H9 (cell line): ENCODE results near the gene DUOX1. TPM values are rescaled to one million over a fixed set of nuclear protein-coding genes. Genes with fewer than 3 reads are reported as not detected.

Experiments used
- DNase-seq: peaks from one replicate; pipeline ENCODE4 v3.0.0-alpha.2; 2017
- H2AFZ ChIP-seq: one replicate; pipeline ENCODE4 v1.6.1; 2013; ENCODE audit warnings: mild to moderate bottlenecking, low read length, control low read depth, moderate library complexity
- H2AK5ac ChIP-seq: 2 replicates; pipeline ENCODE4 v1.6.1; 2013; ENCODE audit warnings: low read length, control low read depth, mixed read lengths; ENCODE audit not compliant: insufficient read length
- H2BK120ac ChIP-seq: one replicate; pipeline ENCODE4 v1.6.1; 2013; ENCODE audit warnings: low read depth, mild to moderate bottlenecking, low read length, control low read depth, inconsistent platforms; ENCODE audit not compliant: poor library complexity, severe bottlenecking
- H2BK12ac ChIP-seq: 2 replicates; pipeline ENCODE4 v1.6.1; 2013; ENCODE audit warnings: low read length, control low read depth, mixed read lengths, low read depth; ENCODE audit not compliant: insufficient read length
- H2BK15ac ChIP-seq: 2 replicates; pipeline ENCODE4 v1.6.1; 2013; ENCODE audit warnings: low read depth, low read length, control low read depth
- H2BK20ac ChIP-seq: one replicate; pipeline ENCODE4 v1.6.1; 2013; ENCODE audit warnings: low read depth, mild to moderate bottlenecking, low read length, control low read depth, inconsistent platforms; ENCODE audit not compliant: poor library complexity, severe bottlenecking
- H2BK5ac ChIP-seq: 2 replicates; pipeline ENCODE4 v1.6.1; 2013; ENCODE audit warnings: low read length, control low read depth, mixed read lengths; ENCODE audit not compliant: insufficient read length
- H3K14ac ChIP-seq: 2 replicates; pipeline ENCODE4 v1.6.1; 2013; ENCODE audit warnings: low read length, control low read depth; ENCODE audit not compliant: insufficient read depth
- H3K18ac ChIP-seq: 2 replicates; pipeline ENCODE4 v1.6.1; 2013; ENCODE audit warnings: low read depth, mild to moderate bottlenecking, mixed read lengths, low read length, control low read depth; ENCODE audit not compliant: insufficient read length
- H3K23ac ChIP-seq: 2 replicates; pipeline ENCODE4 v1.6.1; 2013; ENCODE audit warnings: low read length, control low read depth, mixed read lengths, low read depth; ENCODE audit not compliant: insufficient read length
- H3K23me2 ChIP-seq: 2 replicates; pipeline ENCODE4 v1.6.1; 2013; ENCODE audit warnings: low read depth, mild to moderate bottlenecking, mixed read lengths, low read length, control low read depth; ENCODE audit not compliant: insufficient read length, poor library complexity, severe bottlenecking
- H3K27ac ChIP-seq: 2 replicates; pipeline ENCODE4 v1.5.1; 2013; ENCODE audit warnings: low read length, control low read depth, mixed read lengths, low read depth; ENCODE audit not compliant: insufficient read length
- H3K27me3 ChIP-seq: 2 replicates; pipeline ENCODE4 v1.6.1; 2013; ENCODE audit warnings: low read length, control low read depth, inconsistent platforms; ENCODE audit not compliant: insufficient read depth
- H3K4ac ChIP-seq: 2 replicates; pipeline ENCODE4 v1.6.1; 2013; ENCODE audit warnings: low read depth, mild to moderate bottlenecking, control low read depth, inconsistent platforms, low read length, moderate library complexity
- H3K4me1 ChIP-seq: 2 replicates; pipeline ENCODE4 v1.6.1; 2013; ENCODE audit warnings: low read length, control low read depth, inconsistent platforms; ENCODE audit not compliant: insufficient read depth
- H3K4me2 ChIP-seq: 2 replicates; pipeline ENCODE4 v1.6.1; 2013; ENCODE audit warnings: low read length, control low read depth, mixed read lengths; ENCODE audit not compliant: insufficient read length, insufficient read depth
- H3K56ac ChIP-seq: 2 replicates; pipeline ENCODE4 v1.6.1; 2013; ENCODE audit warnings: low read depth, mild to moderate bottlenecking, mixed read lengths, low read length, control low read depth; ENCODE audit not compliant: insufficient read length
- H3K79me1 ChIP-seq: 2 replicates; pipeline ENCODE4 v1.6.1; 2013; ENCODE audit warnings: low read depth, mild to moderate bottlenecking, moderate library complexity, low read length, control low read depth, inconsistent platforms; ENCODE audit not compliant: insufficient read depth, poor library complexity, severe bottlenecking
- H3K79me2 ChIP-seq: 2 replicates; pipeline ENCODE4 v1.6.1; 2013; ENCODE audit warnings: low read length, control low read depth, inconsistent platforms; ENCODE audit not compliant: insufficient read depth
- H3K9ac ChIP-seq: 2 replicates; pipeline ENCODE4 v1.6.1; 2013; ENCODE audit warnings: low read length, control low read depth, mixed read lengths; ENCODE audit not compliant: insufficient read length; ENCODE audit errors: extremely low read depth
- H3K9me3 ChIP-seq: one replicate; pipeline ENCODE4 v1.6.1; 2013; ENCODE audit warnings: low read depth, low read length, inconsistent platforms; ENCODE audit not compliant: control insufficient read depth
- H3T11ph ChIP-seq: one replicate; pipeline ENCODE4 v1.6.1; 2013; ENCODE audit warnings: mild to moderate bottlenecking, low read length, control low read depth, inconsistent platforms
- H4K20me1 ChIP-seq: one replicate; pipeline ENCODE4 v1.6.1; 2013; ENCODE audit not compliant: control insufficient read depth, insufficient read length, insufficient read depth
- H4K5ac ChIP-seq: 2 replicates; pipeline ENCODE4 v1.6.1; 2013; ENCODE audit warnings: low read depth, mild to moderate bottlenecking, mixed read lengths, low read length, control low read depth; ENCODE audit not compliant: insufficient read length
- H4K8ac ChIP-seq: replicated peaks from 2 replicates; pipeline ENCODE4 v1.6.1; 2013; ENCODE audit warnings: low read length, control low read depth, mixed read lengths, low read depth; ENCODE audit not compliant: insufficient read length
- H4K91ac ChIP-seq: 2 replicates; pipeline ENCODE4 v1.6.1; 2013; ENCODE audit warnings: low read depth, mild to moderate bottlenecking, moderate library complexity, mixed read lengths, low read length, control low read depth; ENCODE audit not compliant: insufficient read length
- H3K27ac Mint-ChIP-seq, 3 experiments: 2 replicates in 2 of 3; 3 replicates in 1 of 3; pipeline ENCODE4 v1.8.0; 2020 to 2021; ENCODE audit warnings: mixed read lengths in 3 of 3, mild to moderate bottlenecking in 1 of 3, moderate library complexity in 1 of 3
- H3K27me3 Mint-ChIP-seq: 2 replicates; pipeline ENCODE4 v1.8.0; 2021; ENCODE audit warnings: low read depth, mild to moderate bottlenecking, moderate library complexity, mixed read lengths
- H3K36me3 Mint-ChIP-seq, 3 experiments: 2 replicates in 2 of 3; 3 replicates in 1 of 3; pipeline ENCODE4 v1.8.0; 2020 to 2021; ENCODE audit warnings: low read depth in 3 of 3, mixed read lengths in 3 of 3; ENCODE audit not compliant: insufficient read depth in 1 of 3
- H3K4me1 Mint-ChIP-seq, 2 experiments: 2 replicates each; pipeline ENCODE4 v1.8.0; 2020; ENCODE audit warnings: mixed read lengths in 2 of 2
- H3K4me3 Mint-ChIP-seq, 2 experiments: 2 replicates in 1 of 2; 3 replicates in 1 of 2; pipeline ENCODE4 v1.8.0; 2020 to 2021; ENCODE audit warnings: mild to moderate bottlenecking in 2 of 2, mixed read lengths in 2 of 2, moderate library complexity in 1 of 2
- H3K9me3 Mint-ChIP-seq, 2 experiments: 2 replicates in 1 of 2; 3 replicates in 1 of 2; pipeline ENCODE4 v1.8.0; 2020; ENCODE audit warnings: mild to moderate bottlenecking in 2 of 2, mixed read lengths in 2 of 2, moderate library complexity in 1 of 2
- CTCF ChIP-seq: fragments of 200-600 bp; sonication (generic); conservative IDR thresholded peaks from 3 replicates; pipeline ENCODE4 v1.8.0; 2021; ENCODE audit warnings: antibody characterized with exemption, mild to moderate bottlenecking
- WGBS: extraction: QIAGEN DNeasy Blood & Tissue Kit; methylation state at CpG from one replicate; pipeline ENCODE4 v1.1.7; 2013; ENCODE audit warnings: missing lambda C conversion rate, low lambda C conversion rate, mixed read lengths; ENCODE audit not compliant: insufficient read length; ENCODE audit errors: extremely low coverage; 5-methylcytosine and 5-hydroxymethylcytosine counted together
- total RNA-seq: library from RNA; stranded (reverse); gene quantifications from 2 replicates; pipeline ENCODE4 v1.2.1, GENCODE V29; 2021

DUOX1 gene
- total RNA-seq, 1 experiment from 2014 or later: 2.6 TPM

DNA sequence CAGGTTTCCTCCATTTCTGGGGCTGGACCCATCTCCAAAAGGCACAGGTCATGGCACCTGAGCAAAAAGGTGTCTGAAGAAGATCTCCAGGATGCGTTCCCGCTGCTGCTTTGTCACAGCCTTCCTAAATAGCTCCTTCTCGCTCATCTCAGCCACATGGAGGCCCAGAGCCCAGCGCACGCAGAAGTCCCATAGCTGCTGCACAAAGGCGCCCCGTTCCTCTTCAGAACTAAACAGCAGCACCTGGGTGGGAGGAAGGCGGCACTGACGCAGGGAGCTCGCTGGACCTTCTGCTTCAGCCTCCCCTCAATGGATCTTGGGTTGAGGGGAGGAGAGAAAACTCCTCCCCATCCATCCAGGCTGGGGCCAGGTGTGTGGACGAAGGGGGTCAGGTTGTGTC is 24.2 kb upstream of the DUOX1 start:
- Histone ChIP-seq H2BK20ac (no peak overlapping the region), H3K79me1 (no peaks in the 10 kb centered on the region), H3K23me2 (no peaks in the 10 kb centered on the region), H4K20me1 (no peaks in the 10 kb centered on the region), H4K91ac (no peak overlapping the region), H3K27me3 (peaks cover 13% of the 10 kb centered on the region; the same call in 1 of the 2 replicates), H3K9ac (no peak overlapping the region), H3K4me2 (no peak overlapping the region), H3T11ph (no peak overlapping the region), H2AK5ac (no peak overlapping the region), H3K56ac (no peak overlapping the region), H2BK15ac (no peak overlapping the region), H3K23ac (no peak overlapping the region), H4K8ac (no peak overlapping the region), H2AFZ (no peak overlapping the region), H2BK5ac (no peak overlapping the region), H3K14ac (no peak overlapping the region), H3K9me3 (no peaks in the 10 kb centered on the region), H2BK12ac (no peak overlapping the region), H3K4me1 (peaks cover 6% of the 10 kb centered on the region; the same call in 1 of the 2 replicates), H4K5ac (no peak overlapping the region), H3K79me2 (no peaks in the 10 kb centered on the region), H3K4ac (no peak overlapping the region), H2BK120ac (no peak overlapping the region), H3K27ac (no peak overlapping the region), H3K18ac (no peak overlapping the region)
- peaks cover 42% of the 10 kb centered on the region for H3K27me3 Mint-ChIP-seq
- WGBS: no CpG with 5 or more reads among the region's 11 CpGs
- H3K27ac Mint-ChIP-seq: no peak overlapping the region
- no peaks in the 10 kb centered on the region for H3K9me3 Mint-ChIP-seq
- H3K4me1 Mint-ChIP-seq: peaks cover 12 to 20% of the 10 kb centered on the region in 2 experiments
- no peak for TF ChIP-seq CTCF
- no peaks in the 10 kb centered on the region; a peak in 1 of 7 replicates for H3K36me3 Mint-ChIP-seq
- no peak overlapping the region for H3K4me3 Mint-ChIP-seq
- no peak for DNase-seq
